Mesodermal cell (in vitro differentiated cells): Measurements from ENCODE around the gene WDR19.
"Not testable (repeated sequence)": the region's sequence is repeated elsewhere in the genome, so short reads cannot be mapped to it uniquely, and the experiment has no call there.

ENCODE experiments used
- H3K27ac ChIP-seq: 2 replicates; pipeline ENCODE4 v1.7.0; 2013; ENCODE audit warnings: mild to moderate bottlenecking, low read depth, low read length, moderate library complexity; ENCODE audit not compliant: severe bottlenecking
- H3K36me3 ChIP-seq: 2 replicates; pipeline ENCODE4 v1.7.1; 2013; ENCODE audit warnings: mild to moderate bottlenecking, low read length, moderate library complexity; ENCODE audit not compliant: control insufficient read depth, insufficient read depth
- H3K4me1 ChIP-seq: one replicate; pipeline ENCODE4 v1.7.1; 2013; ENCODE audit warnings: mild to moderate bottlenecking, low read length; ENCODE audit not compliant: insufficient read depth, control insufficient read depth, poor library complexity, severe bottlenecking
- H3K4me3 ChIP-seq: 2 replicates; pipeline ENCODE4 v1.7.0; 2013; ENCODE audit warnings: low read length, control low read depth, mild to moderate bottlenecking; ENCODE audit not compliant: insufficient read depth, poor library complexity, severe bottlenecking; ENCODE audit errors: extremely low read depth
- H3K9me3 ChIP-seq: 2 replicates; pipeline ENCODE4 v1.7.1; 2013; ENCODE audit warnings: mild to moderate bottlenecking, low read length, moderate library complexity; ENCODE audit not compliant: control insufficient read depth
- WGBS, 2 experiments: methylation state at CpG; one replicate each; pipeline ENCODE4 v1.1.5; 2013; ENCODE audit warnings: missing lambda C conversion rate in 2 of 2; ENCODE audit not compliant: insufficient coverage in 2 of 2; 5-methylcytosine and 5-hydroxymethylcytosine counted together

WDR19 gene

GRCh38 chr4:39178706-39179105 is 3.6 kb upstream of the WDR19 start:
- Histone ChIP-seq H3K4me3 (no peak overlapping the region), H3K9me3 (no peaks in the 10 kb centered on the region), H3K36me3 (no peaks in the 10 kb centered on the region), H3K4me1 (no peaks in the 10 kb centered on the region), H3K27ac (no peak overlapping the region)

- no peaks in the 10 kb centered on the region for H3K9me3 ChIP-seq
- WGBS, 2 experiments = 73 to 93% methylated on average over 2 of the region's 3 CpGs
- no peak overlapping the region for H3K27ac ChIP-seq
- no peaks in the 10 kb centered on the region for H3K36me3 ChIP-seq
- H3K4me1 ChIP-seq = no peaks in the 10 kb centered on the region
- H3K4me3 ChIP-seq = no peak overlapping the region
These were observed 2.6 kb upstream of the WDR19 start for GRCh38 chr4:39179681-39180080.

- 99% methylated on average over 10 to 15 of the region's 17 CpGs for WGBS, 2 experiments
- H3K4me3 ChIP-seq, H3K4me1 ChIP-seq, H3K27ac ChIP-seq, H3K9me3 ChIP-seq, H3K36me3 ChIP-seq: not testable (repeated sequence)
These were observed 1.7 kb upstream of the WDR19 start for GRCh38 chr4:39180629-39181028.

GRCh38 chr4:39181520-39181904 is 817 bp upstream of the WDR19 start:
- 93% methylated on average over 7 to 8 of the region's 9 CpGs for WGBS, 2 experiments
- Histone ChIP-seq H3K27ac (peak overlapping the region; percentile 36), H3K4me1 (no peaks in the 10 kb centered on the region), H3K4me3 (peak overlapping the region; percentile 19), H3K36me3 (no peaks in the 10 kb centered on the region), H3K9me3 (no peaks in the 10 kb centered on the region)

GRCh38 chr4:39201963-39202362 is 19.6 kb downstream of the WDR19 start:
- 86 to 100% methylated on average over 1 of the region's 3 CpGs for WGBS, 2 experiments
- Histone ChIP-seq H3K4me1 (no peaks in the 10 kb centered on the region), H3K27ac (no peak overlapping the region), H3K4me3 (no peak overlapping the region), H3K9me3 (no peaks in the 10 kb centered on the region), H3K36me3 (peaks cover 20% of the 10 kb centered on the region)

GRCh38 chr4:39204543-39204942 is 22.2 kb downstream of the WDR19 start:
- Histone ChIP-seq H3K27ac (no peak overlapping the region), H3K36me3 (peaks cover 24% of the 10 kb centered on the region), H3K9me3 (no peaks in the 10 kb centered on the region), H3K4me3 (no peak overlapping the region), H3K4me1 (no peaks in the 10 kb centered on the region)

- H3K9me3 ChIP-seq = no peaks in the 10 kb centered on the region
- H3K36me3 ChIP-seq = peaks cover 24% of the 10 kb centered on the region
- no CpG with 5 or more reads among the region's 1 CpG for WGBS, 2 experiments
- H3K4me3 ChIP-seq = no peak overlapping the region
- H3K27ac ChIP-seq = no peak overlapping the region
- no peaks in the 10 kb centered on the region for H3K4me1 ChIP-seq
These were observed 22.7 kb downstream of the WDR19 start for GRCh38 chr4:39205000-39205399.

GRCh38 chr4:39205476-39205875 is 23.1 kb downstream of the WDR19 start:
- H3K4me1 ChIP-seq = no peaks in the 10 kb centered on the region
- peaks cover 24% of the 10 kb centered on the region for H3K36me3 ChIP-seq
- no peak overlapping the region for H3K4me3 ChIP-seq
- H3K27ac ChIP-seq = no peak overlapping the region
- 100% methylated on average over 1 of the region's 3 CpGs for WGBS, 2 experiments
- H3K9me3 ChIP-seq = no peaks in the 10 kb centered on the region

GRCh38 chr4:39227906-39228305 is 45.6 kb downstream of the WDR19 start:
- Histone ChIP-seq H3K4me1 (no peaks in the 10 kb centered on the region), H3K36me3 (peaks cover 3% of the 10 kb centered on the region), H3K27ac (no peak overlapping the region), H3K9me3 (no peaks in the 10 kb centered on the region), H3K4me3 (no peak overlapping the region)
- 80% methylated on average over 1 of the region's 2 CpGs; no CpG with 5 or more reads in 1 of the 2 experiments for WGBS, 2 experiments

- H3K36me3 ChIP-seq = peaks cover 3% of the 10 kb centered on the region
- H3K4me3 ChIP-seq = no peak overlapping the region
- H3K27ac ChIP-seq = no peak overlapping the region
- 90 to 100% methylated on average over 2 of the region's 4 CpGs for WGBS, 2 experiments
- no peaks in the 10 kb centered on the region for H3K4me1 ChIP-seq
- H3K9me3 ChIP-seq = no peaks in the 10 kb centered on the region
These were observed 46.0 kb downstream of the WDR19 start for GRCh38 chr4:39228377-39228776.

GRCh38 chr4:39230462-39230861 is 48.1 kb downstream of the WDR19 start:
- no peaks in the 10 kb centered on the region for H3K4me1 ChIP-seq
- H3K27ac ChIP-seq = no peak overlapping the region
- 100% methylated on average over 1 of the region's 2 CpGs for WGBS, 2 experiments
- H3K4me3 ChIP-seq = no peak overlapping the region
- H3K36me3 ChIP-seq = peaks cover 3% of the 10 kb centered on the region
- no peaks in the 10 kb centered on the region for H3K9me3 ChIP-seq

- Histone ChIP-seq H3K27ac (no peak overlapping the region), H3K4me1 (no peaks in the 10 kb centered on the region), H3K9me3 (no peaks in the 10 kb centered on the region), H3K4me3 (no peak overlapping the region), H3K36me3 (peaks cover 5% of the 10 kb centered on the region)
- whole genome bisulfite sequencing, 2 experiments = 100% methylated on average over 1 of the region's 3 CpGs
These were observed 49.3 kb downstream of the WDR19 start for GRCh38 chr4:39231660-39232059.
